CD4-positive, alpha-beta memory T cell (primary cell): ENCODE measurements around the gene DPM2. TPM values are rescaled to one million over a fixed set of nuclear protein-coding genes. Genes with fewer than 3 reads are reported as not detected.
A peak's percentile ranks its signal among the peaks of the same experiment; 100 is the strongest.

ENCODE experiments used
- CTCF ChIA-PET: fragments of 350-600 bp; sonication (Branson Sonifier 250); formaldehyde crosslinking; loops from one replicate; lab custom pipeline; 2021; ENCODE audit warnings: inconsistent platforms; ENCODE audit not compliant: partially characterized antibody; lab: Charles Lee
- POLR2A ChIA-PET: fragments of 350-600 bp; sonication (Branson Sonifier 250); formaldehyde crosslinking; loops from one replicate; lab custom pipeline; 2021; ENCODE audit not compliant: partially characterized antibody; lab: Charles Lee
- DNase-seq, 5 donors: peaks; one replicate each; pipeline versions ENCODE4 v3.0.0 to v3.0.0-alpha.2; 2020 to 2022; ENCODE audit warnings: mixed read lengths in 1 of 5
- H3K27ac ChIP-seq: one replicate; pipeline ENCODE4 v1.7.0; 2013; ENCODE audit warnings: low read depth, low read length
- H3K27me3 ChIP-seq: 2 replicates; pipeline ENCODE4 v1.7.0; 2013; ENCODE audit warnings: mild to moderate bottlenecking, low read length, moderate library complexity; ENCODE audit not compliant: insufficient read depth
- H3K36me3 ChIP-seq: 2 replicates; pipeline ENCODE4 v1.7.0; 2013; ENCODE audit warnings: mild to moderate bottlenecking, low read length, moderate library complexity; ENCODE audit not compliant: insufficient read depth
- H3K4me1 ChIP-seq: 2 replicates; pipeline ENCODE4 v1.7.0; 2013; ENCODE audit warnings: mild to moderate bottlenecking, low read length, moderate library complexity; ENCODE audit not compliant: insufficient read depth
- H3K4me3 ChIP-seq, 2 donors: one replicate each; pipeline ENCODE4 v1.7.0; 2013; ENCODE audit warnings: low read length in 2 of 2, mild to moderate bottlenecking in 1 of 2
- H3K9me3 ChIP-seq, 2 donors: one replicate each; pipeline ENCODE4 v1.7.0; 2013; ENCODE audit warnings: low read length in 2 of 2, control low read depth in 1 of 2; ENCODE audit not compliant: control insufficient read depth in 1 of 2
- H3K27ac Mint-ChIP-seq, 7 donors: one replicate each; pipeline ENCODE4 v1.8.0; 2020 to 2021; ENCODE audit warnings: mixed read lengths in 7 of 7, mild to moderate bottlenecking in 6 of 7, inconsistent platforms in 3 of 7, moderate library complexity in 3 of 7
- H3K27me3 Mint-ChIP-seq, 2 donors: one replicate each; pipeline ENCODE4 v1.8.0; 2020 to 2021; ENCODE audit warnings: mixed read lengths in 2 of 2
- H3K36me3 Mint-ChIP-seq, 2 donors: one replicate each; pipeline ENCODE4 v1.8.0; 2020 to 2021; ENCODE audit warnings: mixed read lengths in 2 of 2, inconsistent platforms in 1 of 2, mild to moderate bottlenecking in 1 of 2
- H3K4me1 Mint-ChIP-seq, 4 donors: one replicate each; pipeline ENCODE4 v1.8.0; 2020 to 2021; ENCODE audit warnings: mixed read lengths in 4 of 4, mild to moderate bottlenecking in 1 of 4
- H3K4me3 Mint-ChIP-seq, 8 donors: one replicate each; pipeline ENCODE4 v1.8.0; 2020 to 2021; ENCODE audit warnings: mixed read lengths in 8 of 8, mild to moderate bottlenecking in 7 of 8, moderate library complexity in 6 of 8, inconsistent platforms in 3 of 8
- H3K9me3 Mint-ChIP-seq, 8 donors: one replicate each; pipeline ENCODE4 v1.8.0; 2020 to 2021; ENCODE audit warnings: mixed read lengths in 8 of 8, mild to moderate bottlenecking in 5 of 8, inconsistent platforms in 3 of 8, moderate library complexity in 1 of 8
- intact Hi-C: fragments of 100-400 bp; cut with micrococcal nuclease; formaldehyde crosslinking; loops from one replicate; pipeline ENCODE4 v1.15.1; 2023
- polyA plus RNA-seq, 2 donors: library from polyadenylated mRNA; unstranded; fragments of 300-500 nt; fragmentation: Illumina TruSeq; gene quantifications; one replicate each; pipeline ENCODE4 v1.2.3, GENCODE V29; 2021
- total RNA-seq, 2 experiments: library from RNA; stranded (reverse); gene quantifications; one replicate each; pipeline ENCODE4 v1.2.3, GENCODE V29; 2021

Gene DPM2
- total and polyA plus RNA-seq, 4 experiments from 2014 or later, result 37.0 to 43.1 (median 40.3) TPM

GRCh38 chr9:127928676-127929624 lies 8.7 kb downstream of the DPM2 start:
- intact Hi-C loops, result no loop called here
- no peak for DNase-seq
- Histone ChIP-seq H3K4me1 (peaks cover 51% of the 10 kb centered on the region), H3K4me3 (no peak overlapping the region), H3K27me3 (no peaks in the 10 kb centered on the region), H3K36me3 (no peaks in the 10 kb centered on the region), H3K27ac (no peak overlapping the region), H3K9me3 (no peaks in the 10 kb centered on the region)
- POLR2A ChIA-PET, result interaction anchor here (1.0 to 2.2 kb wide), 8 partner anchors 8 to 478 kb away, joined by 3 to 12 read pairs (median 3); partner anchors contain the start of genes DPM2, LRSAM1 and RPL12
- CTCF ChIA-PET, result interaction anchor here (0.5 to 2.2 kb wide), 8 partner anchors 7 to 324 kb away, joined by 3 to 11 read pairs (median 3); partner anchors contain the start of gene TOR2A
- peaks cover 0 to 4% of the 10 kb centered on the region in 2 donors for H3K36me3 Mint-ChIP-seq
- peaks cover 0 to 8% (median 0%) of the 10 kb centered on the region in 8 donors for H3K9me3 Mint-ChIP-seq
- peak overlapping the region; percentile 43 to 68 (median 52) for H3K4me3 Mint-ChIP-seq
- H3K27ac Mint-ChIP-seq, result peak overlapping the region in 5 of 7 donors; percentile 15 to 91 (median 55)
- H3K27me3 Mint-ChIP-seq, result peaks cover 2 to 3% of the 10 kb centered on the region in 2 donors
- H3K4me1 Mint-ChIP-seq, result peaks cover 16 to 35% (median 27%) of the 10 kb centered on the region in 4 donors

- no peak overlapping the region for H3K27ac ChIP-seq
- POLR2A ChIA-PET, result interaction anchor here (1.0 to 2.2 kb wide), 5 partner anchors 9 to 477 kb away, joined by 3 to 12 read pairs (median 4); partner anchors contain the start of genes DPM2, LRSAM1 and RPL12
- Mint-ChIP-seq H3K4me1 (peaks cover 16 to 34% (median 26%) of the 10 kb centered on the region in 4 donors), H3K4me3 (peak overlapping the region in 4 of 8 donors; percentile 9 to 53 (median 46)), H3K36me3 (peaks cover 0 to 3% of the 10 kb centered on the region in 2 donors), H3K27me3 (peaks cover 2 to 3% of the 10 kb centered on the region in 2 donors), H3K27ac (peak overlapping the region in 3 of 7 donors; percentile 15 to 91 (median 66)), H3K9me3 (peaks cover 0 to 8% (median 0%) of the 10 kb centered on the region in 8 donors)
- H3K4me1 ChIP-seq, result peaks cover 51% of the 10 kb centered on the region
- CTCF ChIA-PET, result interaction anchor here (0.8 to 1.1 kb wide), 3 partner anchors 189 to 323 kb away, joined by 3 read pairs; partner anchors contain the start of gene TOR2A
- no peaks in the 10 kb centered on the region for H3K9me3 ChIP-seq
- no peaks in the 10 kb centered on the region for H3K36me3 ChIP-seq
- intact Hi-C loops, result no loop called here
- DNase-seq, result no peak
- no peaks in the 10 kb centered on the region for H3K27me3 ChIP-seq
- no peak overlapping the region for H3K4me3 ChIP-seq
Measured at GRCh38 chr9:127927988-127928675, 9.5 kb downstream of the DPM2 start.

GRCh38 chr9:127927201-127927987 lies 10.3 kb downstream of the DPM2 start:
- Mint-ChIP-seq H3K4me3 (peak overlapping the region; percentile 35 to 80 (median 74)), H3K4me1 (peaks cover 16 to 30% (median 23%) of the 10 kb centered on the region in 4 donors), H3K27me3 (peaks cover 2 to 3% of the 10 kb centered on the region in 2 donors), H3K27ac (peak overlapping the region in 4 of 7 donors; percentile 16 to 72 (median 48)), H3K9me3 (peaks cover 0 to 8% (median 0%) of the 10 kb centered on the region in 8 donors), H3K36me3 (no peaks in the 10 kb centered on the region)
- no peaks in the 10 kb centered on the region for H3K27me3 ChIP-seq
- no peaks in the 10 kb centered on the region for H3K9me3 ChIP-seq
- DNase-seq, result peak; percentile 56 to 90 (median 63)
- peaks cover 51% of the 10 kb centered on the region for H3K4me1 ChIP-seq
- intact Hi-C loops, result no loop called here
- CTCF ChIA-PET, result no interaction called here
- POLR2A ChIA-PET, result interaction anchor here (1.0 to 2.2 kb wide), 5 partner anchors 10 to 477 kb away, joined by 3 to 12 read pairs (median 6); partner anchors contain the start of genes DPM2, LRSAM1, RPL12 and ST6GALNAC4
- H3K27ac ChIP-seq, result peak overlapping the region; percentile 12
- H3K4me3 ChIP-seq, result peak overlapping the region in 1 of 2 donors; percentile 52
- no peaks in the 10 kb centered on the region for H3K36me3 ChIP-seq

GRCh38 chr9:127926906-127927200 lies 10.8 kb downstream of the DPM2 start:
- Histone ChIP-seq H3K4me3 (peak overlapping the region in 1 of 2 donors; percentile 52), H3K9me3 (no peaks in the 10 kb centered on the region), H3K27ac (peak overlapping the region; percentile 12), H3K4me1 (peaks cover 54% of the 10 kb centered on the region), H3K36me3 (no peaks in the 10 kb centered on the region), H3K27me3 (no peaks in the 10 kb centered on the region)
- DNase-seq, result no peak
- intact Hi-C loops, result no loop called here
- Mint-ChIP-seq H3K27ac (peak overlapping the region in 2 of 7 donors; percentile 16 to 29), H3K4me1 (peaks cover 16 to 33% (median 25%) of the 10 kb centered on the region in 4 donors), H3K4me3 (peak overlapping the region; percentile 35 to 80 (median 74)), H3K9me3 (peaks cover 0 to 8% (median 0%) of the 10 kb centered on the region in 8 donors), H3K27me3 (peaks cover 2 to 3% of the 10 kb centered on the region in 2 donors), H3K36me3 (no peaks in the 10 kb centered on the region)
- ChIA-PET POLR2A (interaction anchor here (2.1 kb wide), 1 partner anchor 10 kb away, joined by 6 read pairs; the partner anchor contains the start of gene ST6GALNAC4), CTCF (interaction anchor here (1.1 kb wide), 1 partner anchor 192 kb away, joined by 5 read pairs; the partner anchor contains the start of gene TOR2A)

DNA sequence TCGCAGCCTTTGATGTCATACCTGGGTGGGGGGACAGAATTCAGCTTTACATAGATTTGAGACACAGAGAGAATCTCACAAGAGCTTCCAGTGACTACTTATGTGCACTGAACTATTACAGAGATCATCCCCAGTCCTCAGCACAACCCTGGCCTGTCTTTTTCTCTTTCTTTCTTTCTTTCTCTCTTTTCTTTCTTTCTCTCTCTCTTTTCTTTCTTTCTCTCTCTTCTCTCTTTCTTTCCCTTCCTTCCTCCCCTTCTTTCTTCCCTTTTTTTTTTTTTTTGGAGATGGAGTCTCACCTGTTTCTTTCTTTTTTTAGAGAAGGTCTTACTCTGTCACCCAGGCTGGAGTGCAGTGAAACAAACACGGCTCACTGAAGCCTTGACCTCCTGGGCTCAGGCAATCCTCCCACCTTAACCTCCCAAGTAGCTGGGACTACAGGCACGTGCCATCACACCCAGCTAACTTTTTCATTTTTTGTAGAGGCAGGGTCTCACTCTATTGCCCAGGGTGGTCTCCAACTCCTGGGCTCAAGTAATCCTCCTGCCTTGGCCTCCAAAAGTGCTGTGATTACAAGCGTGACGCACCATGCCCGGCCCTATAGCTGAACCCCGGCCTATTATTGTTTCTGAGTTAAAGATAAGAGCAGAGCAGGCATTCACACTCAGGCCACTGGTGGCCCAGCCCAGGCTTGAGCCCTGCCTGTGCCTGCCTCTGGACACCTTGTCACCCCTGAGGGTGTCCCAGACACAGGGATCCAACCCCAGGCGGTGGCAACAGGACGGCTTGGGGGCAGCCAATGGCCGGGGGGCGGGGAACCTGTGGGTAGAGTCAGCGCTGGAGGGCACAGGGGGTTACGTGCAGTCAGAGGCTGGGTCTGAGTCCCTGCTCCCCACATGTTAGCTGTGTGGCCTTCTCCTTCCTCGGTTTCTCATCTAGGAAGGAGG lies 11.4 kb downstream of the DPM2 start:
- intact Hi-C loops, result no loop called here
- peak overlapping the region in 1 of 2 donors; percentile 52 for H3K4me3 ChIP-seq

More for the DNA sequence above, 11.4 kb downstream of the DPM2 start:
- Histone ChIP-seq H3K4me1 (peaks cover 55% of the 10 kb centered on the region), H3K9me3 (no peaks in the 10 kb centered on the region), H3K36me3 (no peaks in the 10 kb centered on the region), H3K27me3 (no peaks in the 10 kb centered on the region), H3K27ac (peak overlapping the region; percentile 12)
- Mint-ChIP-seq H3K36me3 (no peaks in the 10 kb centered on the region), H3K27me3 (peaks cover 2 to 3% of the 10 kb centered on the region in 2 donors), H3K27ac (no peak overlapping the region), H3K4me1 (peaks cover 14 to 34% (median 24%) of the 10 kb centered on the region in 4 donors), H3K9me3 (peaks cover 0 to 5% (median 0%) of the 10 kb centered on the region in 8 donors), H3K4me3 (peak overlapping the region; percentile 10 to 80 (median 63))
- ChIA-PET POLR2A (interaction anchor here (2.1 kb wide), 1 partner anchor 10 kb away, joined by 6 read pairs; the partner anchor contains the start of gene ST6GALNAC4), CTCF (interaction anchor here (0.6 to 1.6 kb wide), 4 partner anchors 10 to 422 kb away, joined by 3 to 5 read pairs (median 5); partner anchors contain the start of genes ST6GALNAC4 and TOR2A)
- no peak for DNase-seq
